Ovary (tissue), 3 donors: Measurements from ENCODE around the gene IL24.

ENCODE experiments used
- EP300 ChIP-seq: sonication (generic); formaldehyde crosslinking; IDR thresholded peaks from one replicate; pipeline ENCODE4 v1.6.1; 2017; ENCODE audit warnings: antibody characterized with exemption
- POLR2A ChIP-seq: fragments of 450-650 bp; IDR thresholded peaks from one replicate; pipeline ENCODE4 v1.6.1; 2017; ENCODE audit warnings: antibody characterized with exemption, mild to moderate bottlenecking, moderate library complexity
- TF ChIP-seq, protein P1 (sequence below), 3 donors: fragments of 450-650 bp in 2 of 3; fragments of 200-600 bp in 1 of 3; IDR thresholded peaks; one replicate each; pipeline versions ENCODE4 v1.5.1 to v1.8.0; 2016 to 2022; ENCODE audit warnings: antibody characterized with exemption in 3 of 3, mild to moderate bottlenecking in 1 of 3
- donor health status: DM: no; HTN: no; CAD: no.

- TF ChIP-seq, protein P1, sequence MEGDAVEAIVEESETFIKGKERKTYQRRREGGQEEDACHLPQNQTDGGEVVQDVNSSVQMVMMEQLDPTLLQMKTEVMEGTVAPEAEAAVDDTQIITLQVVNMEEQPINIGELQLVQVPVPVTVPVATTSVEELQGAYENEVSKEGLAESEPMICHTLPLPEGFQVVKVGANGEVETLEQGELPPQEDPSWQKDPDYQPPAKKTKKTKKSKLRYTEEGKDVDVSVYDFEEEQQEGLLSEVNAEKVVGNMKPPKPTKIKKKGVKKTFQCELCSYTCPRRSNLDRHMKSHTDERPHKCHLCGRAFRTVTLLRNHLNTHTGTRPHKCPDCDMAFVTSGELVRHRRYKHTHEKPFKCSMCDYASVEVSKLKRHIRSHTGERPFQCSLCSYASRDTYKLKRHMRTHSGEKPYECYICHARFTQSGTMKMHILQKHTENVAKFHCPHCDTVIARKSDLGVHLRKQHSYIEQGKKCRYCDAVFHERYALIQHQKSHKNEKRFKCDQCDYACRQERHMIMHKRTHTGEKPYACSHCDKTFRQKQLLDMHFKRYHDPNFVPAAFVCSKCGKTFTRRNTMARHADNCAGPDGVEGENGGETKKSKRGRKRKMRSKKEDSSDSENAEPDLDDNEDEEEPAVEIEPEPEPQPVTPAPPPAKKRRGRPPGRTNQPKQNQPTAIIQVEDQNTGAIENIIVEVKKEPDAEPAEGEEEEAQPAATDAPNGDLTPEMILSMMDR (IDR thresholded peaks at IDR 0.05), result no peak
- no peak for TF ChIP-seq EP300
- TF ChIP-seq POLR2A, result no peak
Observed at GRCh38 chr1:206867716-206868115, 29.5 kb upstream of the IL24 start.
